Stimulated activated naive CD8-positive, alpha-beta T cell treated with anti-CD3 and anti-CD28 coated beads, Interleukin-15, Interleukin-2, amounts not matched to agents 100 U/mL and 50 U/mL, for 24 hours (primary cell): Measurements from ENCODE around the gene BID.

ENCODE experiments used
- ATAC-seq: fragments of 150-1000 bp; cut with Tn5 transposase; one replicate; pipeline ENCODE4 v1.10.0; 2021
- DNase-seq: peaks from one replicate; pipeline ENCODE4 v3.0.0; 2021

Gene BID

GRCh38 chr22:17803609-17804270, 29.5 kb upstream of the BID start:
- no peak for DNase-seq
- no peak for ATAC-seq

- DNase-seq (no peak), ATAC-seq (no peak)
These were observed 28.6 kb upstream of the BID start for GRCh38 chr22:17802822-17803221.

- DNase-seq (no peak), ATAC-seq (no peak)
These were observed 28.1 kb upstream of the BID start for GRCh38 chr22:17802411-17802810.

- DNase-seq (no peak), ATAC-seq (peak; percentile 40)
These were observed 23.7 kb upstream of the BID start for GRCh38 chr22:17797721-17798559.

GRCh38 chr22:17796695-17797094, 22.4 kb upstream of the BID start:
- ATAC-seq = no peak
- no peak for DNase-seq

- DNase-seq = no peak
- no peak for ATAC-seq
These were observed 21.6 kb upstream of the BID start for GRCh38 chr22:17795661-17796548.

- ATAC-seq (no peak), DNase-seq (no peak)
These were observed 20.7 kb upstream of the BID start for GRCh38 chr22:17794726-17795542.

- DNase-seq = no peak
These were observed 18.7 kb upstream of the BID start for GRCh38 chr22:17792854-17793434.

GRCh38 chr22:17792299-17792698, 18.0 kb upstream of the BID start:
- DNase-seq (no peak), ATAC-seq (no peak)

More at GRCh38 chr22:17792854-17793434, 18.7 kb upstream of the BID start:
- ATAC-seq = no peak

- ATAC-seq = no peak
- no peak for DNase-seq
These were observed 16.9 kb upstream of the BID start for GRCh38 chr22:17791196-17791595.

- DNase-seq (no peak), ATAC-seq (no peak)
These were observed 15.3 kb upstream of the BID start for GRCh38 chr22:17789379-17790200.

GRCh38 chr22:17788528-17789378, 14.5 kb upstream of the BID start:
- DNase-seq (no peak), ATAC-seq (no peak)

- ATAC-seq (no peak), DNase-seq (no peak)
These were observed 13.6 kb upstream of the BID start for GRCh38 chr22:17787716-17788330.

- ATAC-seq (no peak), DNase-seq (no peak)
These were observed 13.0 kb upstream of the BID start for GRCh38 chr22:17787241-17787640.

GRCh38 chr22:17786435-17787161, 12.3 kb upstream of the BID start:
- no peak for ATAC-seq
- no peak for DNase-seq

- ATAC-seq = no peak
- DNase-seq = peak; percentile 84
These were observed 11.2 kb upstream of the BID start for GRCh38 chr22:17785185-17786184.

GRCh38 chr22:17784776-17785175, 10.5 kb upstream of the BID start:
- no peak for ATAC-seq
- DNase-seq = no peak
